BJ (cell line): ENCODE measurements around the gene RHBDF1. TPM values are rescaled to one million over a fixed set of nuclear protein-coding genes. Genes with fewer than 3 reads are reported as not detected.

Experiments
- CTCF ChIA-PET: fragments of 350-600 bp; formaldehyde crosslinking; extraction: SDS; loops from one replicate; lab custom pipeline; 2021; ENCODE audit warnings: antibody characterized with exemption, inconsistent platforms; lab: Yijun Ruan, JAX
- POLR2A ChIA-PET: fragments of 300-600 bp; sonication (Branson Sonifier 250); formaldehyde crosslinking; extraction: SDS; loops from one replicate; lab custom pipeline; 2021; ENCODE audit warnings: antibody characterized with exemption; lab: Charles Lee
- DNase-seq: peaks from one replicate; pipeline ENCODE4 v3.0.0-alpha.2; 2011; ENCODE audit warnings: low read depth
- H3K27me3 ChIP-seq: 2 replicates; pipeline ENCODE4 v1.6.0; 2011; ENCODE audit warnings: low read length; ENCODE audit not compliant: control insufficient read depth, insufficient read depth
- H3K36me3 ChIP-seq: 2 replicates; pipeline ENCODE4 v1.5.1; 2011; ENCODE audit warnings: low read length; ENCODE audit not compliant: control insufficient read depth, insufficient read depth
- H3K4me3 ChIP-seq: 2 replicates; pipeline ENCODE4 v1.5.1; 2011; ENCODE audit warnings: low read depth, mild to moderate bottlenecking, control low read depth, low read length
- polyA plus RNA-seq: library from polyadenylated mRNA; depleted of rRNA; stranded (reverse); fragments of >200 nt; gene quantifications from 2 replicates; pipeline ENCODE4 v1.2.3, GENCODE V29; 2011
- TF ChIP-seq, protein P1 (sequence below): IDR thresholded peaks from 2 replicates; pipeline ENCODE4 v1.5.1; 2011; ENCODE audit warnings: low read depth, mild to moderate bottlenecking, control low read depth, inconsistent platforms, low read length, moderate library complexity; ENCODE audit not compliant: insufficient read depth

Gene RHBDF1
- polyA plus RNA-seq, 1 experiment, result 94.2 TPM

DNA sequence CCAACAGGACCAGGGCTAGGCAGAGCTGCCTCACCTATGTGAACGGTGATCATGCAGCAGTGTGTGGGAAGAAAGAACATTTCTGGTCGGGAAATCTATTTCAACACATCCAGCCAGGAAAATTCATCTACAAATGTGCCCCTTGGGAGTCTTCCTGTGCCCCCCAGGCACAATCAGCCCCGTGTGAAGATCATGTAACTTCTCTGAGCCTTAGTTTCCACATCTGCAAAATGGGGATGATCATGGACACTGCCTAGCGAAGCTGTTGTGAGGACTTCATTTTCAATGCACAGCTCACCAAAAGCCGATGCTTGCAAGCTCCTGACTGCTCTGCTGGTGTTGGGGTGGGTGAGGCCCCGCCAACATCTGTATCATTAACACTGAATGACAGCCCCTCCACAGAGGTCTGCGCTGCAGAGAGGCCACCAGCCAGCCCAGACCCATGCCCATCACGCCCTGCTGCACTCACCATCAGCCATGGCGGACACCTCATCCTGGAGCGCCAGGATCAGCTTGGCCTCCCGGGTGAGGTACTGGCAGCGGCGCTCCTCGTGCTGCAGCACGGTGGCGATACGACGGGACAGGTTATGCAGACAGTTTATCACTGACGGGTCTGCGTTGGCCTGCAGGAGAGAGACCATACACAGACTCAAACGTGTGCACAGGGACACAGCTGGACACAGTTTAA, 39.9 kb upstream of the RHBDF1 start:
- no peak for DNase-seq
- no peaks in the 10 kb centered on the region for H3K27me3 ChIP-seq
- ChIA-PET CTCF (interaction anchor here (0.9 kb wide), 1 partner anchor 25 kb away, joined by 3 read pairs; no protein-coding TSS in a partner anchor), POLR2A (no interaction called here)
- no peak overlapping the region for H3K4me3 ChIP-seq
- H3K36me3 ChIP-seq, result peaks cover 7% of the 10 kb centered on the region
- TF ChIP-seq, protein P1, sequence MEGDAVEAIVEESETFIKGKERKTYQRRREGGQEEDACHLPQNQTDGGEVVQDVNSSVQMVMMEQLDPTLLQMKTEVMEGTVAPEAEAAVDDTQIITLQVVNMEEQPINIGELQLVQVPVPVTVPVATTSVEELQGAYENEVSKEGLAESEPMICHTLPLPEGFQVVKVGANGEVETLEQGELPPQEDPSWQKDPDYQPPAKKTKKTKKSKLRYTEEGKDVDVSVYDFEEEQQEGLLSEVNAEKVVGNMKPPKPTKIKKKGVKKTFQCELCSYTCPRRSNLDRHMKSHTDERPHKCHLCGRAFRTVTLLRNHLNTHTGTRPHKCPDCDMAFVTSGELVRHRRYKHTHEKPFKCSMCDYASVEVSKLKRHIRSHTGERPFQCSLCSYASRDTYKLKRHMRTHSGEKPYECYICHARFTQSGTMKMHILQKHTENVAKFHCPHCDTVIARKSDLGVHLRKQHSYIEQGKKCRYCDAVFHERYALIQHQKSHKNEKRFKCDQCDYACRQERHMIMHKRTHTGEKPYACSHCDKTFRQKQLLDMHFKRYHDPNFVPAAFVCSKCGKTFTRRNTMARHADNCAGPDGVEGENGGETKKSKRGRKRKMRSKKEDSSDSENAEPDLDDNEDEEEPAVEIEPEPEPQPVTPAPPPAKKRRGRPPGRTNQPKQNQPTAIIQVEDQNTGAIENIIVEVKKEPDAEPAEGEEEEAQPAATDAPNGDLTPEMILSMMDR, result no peak

DNA sequence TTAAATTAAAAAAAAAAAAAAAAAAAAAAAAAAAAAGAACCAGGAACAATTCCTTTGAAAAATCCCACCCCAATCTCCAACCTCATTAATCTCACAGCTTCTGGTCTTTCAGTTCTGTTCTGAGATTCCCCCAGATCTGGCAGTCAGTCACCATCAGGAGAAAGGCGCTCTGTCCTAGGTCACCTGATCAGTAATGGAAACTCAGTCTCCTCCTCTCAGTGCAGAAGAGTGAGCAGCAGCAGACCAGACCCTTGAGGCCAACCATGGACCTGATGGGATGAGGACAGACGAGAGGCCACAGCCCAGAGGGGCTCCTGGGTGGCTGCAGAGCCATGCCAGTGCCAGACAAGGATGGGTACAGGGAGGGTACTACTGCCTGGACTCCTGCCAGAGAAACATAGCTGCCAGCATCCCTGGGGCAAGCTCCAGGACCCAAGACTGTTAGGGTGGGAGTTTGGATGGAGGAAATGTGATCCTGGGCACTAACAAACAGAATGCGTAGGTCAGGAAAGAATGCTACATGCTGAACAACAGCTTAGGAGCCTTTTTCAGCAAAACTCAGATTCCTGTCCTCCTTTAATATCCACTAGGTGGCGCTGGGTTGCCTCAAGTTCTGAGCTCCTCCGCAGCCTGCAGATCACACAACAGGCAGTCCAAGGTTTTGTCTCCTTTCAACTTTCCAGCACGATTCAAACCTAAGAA, 34.3 kb upstream of the RHBDF1 start:
- Histone ChIP-seq H3K36me3 (peaks cover 21% of the 10 kb centered on the region), H3K27me3 (no peaks in the 10 kb centered on the region), H3K4me3 (no peak overlapping the region)
- ChIA-PET CTCF (interaction anchor here (0.7 to 5.9 kb wide), 36 partner anchors 8 to 1285 kb away, joined by 3 to 67 read pairs (median 4); partner anchors contain the start of genes AXIN1, DECR2 and RHBDF1), POLR2A (no interaction called here)
- DNase-seq, result no peak
- TF ChIP-seq, protein P1, result peak; percentile 82

DNA sequence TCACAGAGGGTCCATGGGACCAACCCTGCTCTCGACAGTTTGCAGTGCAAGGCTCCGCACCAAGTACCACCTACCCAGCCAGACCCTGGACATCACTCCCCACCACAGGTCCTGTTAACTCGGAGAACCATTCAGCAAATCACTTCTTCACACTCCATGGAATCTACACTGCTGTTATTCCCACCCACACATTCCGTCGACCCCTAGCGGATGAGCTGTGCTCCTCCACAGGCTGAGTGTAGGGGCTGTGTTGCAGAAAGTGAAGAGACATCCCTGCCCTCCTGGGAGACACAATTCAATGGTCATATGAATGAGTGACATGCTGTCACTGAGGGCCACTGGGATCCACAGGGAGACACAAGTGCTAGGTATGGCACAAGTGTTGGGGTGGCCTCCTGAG, 33.1 kb upstream of the RHBDF1 start:
- ChIA-PET CTCF (interaction anchor here (1.5 to 5.9 kb wide), 6 partner anchors 8 to 257 kb away, joined by 3 to 67 read pairs (median 47); no protein-coding TSS in a partner anchor), POLR2A (no interaction called here)
- Histone ChIP-seq H3K36me3 (peaks cover 23% of the 10 kb centered on the region), H3K4me3 (no peak overlapping the region), H3K27me3 (no peaks in the 10 kb centered on the region)
- TF ChIP-seq, protein P1, result no peak
- DNase-seq, result no peak

DNA sequence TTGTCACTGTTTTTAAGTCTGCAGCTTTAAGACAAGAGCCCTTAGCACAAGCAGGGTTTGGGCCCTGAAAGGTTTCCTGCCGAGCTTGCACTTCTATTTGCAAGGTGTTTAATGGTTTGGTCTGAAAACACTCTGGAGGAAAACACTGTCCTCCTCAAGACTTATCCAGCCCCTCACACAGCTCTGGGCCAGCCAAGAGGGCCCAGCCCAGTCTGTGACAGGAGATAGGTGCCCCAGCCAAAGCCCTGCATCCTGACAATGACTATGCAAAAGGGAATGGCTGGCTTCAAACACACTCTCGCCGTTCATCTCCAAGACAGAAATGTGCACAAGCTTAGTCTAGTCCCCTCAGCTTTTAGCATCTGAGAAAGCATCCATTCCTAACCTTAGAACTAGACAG, 32.5 kb upstream of the RHBDF1 start:
- ChIA-PET POLR2A (interaction anchor here (0.5 kb wide), 1 partner anchor 78 kb away, joined by 4 read pairs; no protein-coding TSS in a partner anchor), CTCF (interaction anchor here (0.8 to 5.9 kb wide), 9 partner anchors 8 to 257 kb away, joined by 3 to 67 read pairs (median 7); partner anchors contain the start of gene RHBDF1)
- Histone ChIP-seq H3K36me3 (peaks cover 23% of the 10 kb centered on the region), H3K4me3 (no peak overlapping the region), H3K27me3 (no peaks in the 10 kb centered on the region)
- TF ChIP-seq, protein P1, result no peak
- DNase-seq, result no peak

DNA sequence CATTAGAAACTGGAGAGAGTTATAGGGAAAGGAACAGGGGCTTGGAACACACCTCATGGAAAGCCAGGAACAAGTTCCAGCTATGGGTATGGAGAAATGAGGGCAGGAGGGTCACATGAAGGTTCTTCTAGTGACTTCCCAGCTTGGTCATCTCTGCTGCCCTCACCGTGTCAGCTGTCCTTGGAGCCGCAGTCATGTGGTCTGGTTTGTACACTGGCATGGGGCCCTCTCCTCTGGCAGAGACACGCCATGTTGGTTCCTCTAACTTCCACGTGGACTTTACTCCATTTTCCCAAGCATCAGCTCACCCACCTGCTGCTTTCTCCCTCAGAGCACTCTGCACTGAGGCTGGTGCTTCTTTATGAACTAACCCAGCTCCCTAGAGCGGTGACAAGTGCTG, 31.9 kb upstream of the RHBDF1 start:
- Histone ChIP-seq H3K4me3 (no peak overlapping the region), H3K27me3 (no peaks in the 10 kb centered on the region), H3K36me3 (peaks cover 23% of the 10 kb centered on the region)
- no peak for DNase-seq
- TF ChIP-seq, protein P1, result no peak
- POLR2A ChIA-PET, result interaction anchor here (0.5 kb wide), 1 partner anchor 78 kb away, joined by 4 read pairs; no protein-coding TSS in a partner anchor
- CTCF ChIA-PET, result interaction anchor here (0.7 to 5.9 kb wide), 8 partner anchors 7 to 258 kb away, joined by 3 to 67 read pairs (median 24); partner anchors contain the start of genes POLR3K, RHBDF1 and SNRNP25
